HFFc6 (cell line): ENCODE results near the gene ANKRD10. TPM values are rescaled to one million over a fixed set of nuclear protein-coding genes. Genes with fewer than 3 reads are reported as not detected.
"Not testable (repeated sequence)": the region's sequence is repeated elsewhere in the genome, so short reads cannot be mapped to it uniquely, and the experiment has no call there.

Source experiments
- DNase-seq: peaks from one replicate; pipeline ENCODE4 v3.0.0-alpha.2; 2018
- H3K27ac Mint-ChIP-seq: 2 replicates; pipeline ENCODE4 v1.8.0; 2020; ENCODE audit warnings: mild to moderate bottlenecking, mixed read lengths
- H3K27me3 Mint-ChIP-seq: 2 replicates; pipeline ENCODE4 v1.8.0; 2021; ENCODE audit warnings: mild to moderate bottlenecking, moderate library complexity, mixed read lengths; ENCODE audit not compliant: insufficient read depth
- H3K36me3 Mint-ChIP-seq: 2 replicates; pipeline ENCODE4 v1.8.0; 2021; ENCODE audit warnings: low read depth, mixed read lengths
- H3K4me1 Mint-ChIP-seq: 2 replicates; pipeline ENCODE4 v1.8.0; 2020; ENCODE audit warnings: low read depth, mixed read lengths
- H3K4me3 Mint-ChIP-seq: 2 replicates; pipeline ENCODE4 v1.8.0; 2020; ENCODE audit warnings: mild to moderate bottlenecking, moderate library complexity, mixed read lengths
- H3K9me3 Mint-ChIP-seq: 2 replicates; pipeline ENCODE4 v1.8.0; 2020; ENCODE audit warnings: mild to moderate bottlenecking, mixed read lengths
- total RNA-seq, 6 experiments: library from RNA; stranded (reverse); fragmentation: NEBNext Ultra II Directional; extraction: Animal tissue kit (Norgen Biotek cat#: 25700); gene quantifications; 2 replicates in 1 of 6; 3 replicates in 5 of 6; pipeline ENCODE4 v1.2.3, GENCODE V29; 2021
- TF ChIP-seq, protein P1 (sequence below): fragments of 200-600 bp; sonication (generic); IDR thresholded peaks from 2 replicates; pipeline ENCODE4 v1.5.0; 2021; ENCODE audit warnings: antibody characterized with exemption, mild to moderate bottlenecking

ANKRD10 gene
- total RNA-seq, 6 experiments from 2014 or later: 27.1 to 37.2 (median 33.5) TPM

- H3K4me3 Mint-ChIP-seq: no peak overlapping the region
- TF ChIP-seq, protein P1, sequence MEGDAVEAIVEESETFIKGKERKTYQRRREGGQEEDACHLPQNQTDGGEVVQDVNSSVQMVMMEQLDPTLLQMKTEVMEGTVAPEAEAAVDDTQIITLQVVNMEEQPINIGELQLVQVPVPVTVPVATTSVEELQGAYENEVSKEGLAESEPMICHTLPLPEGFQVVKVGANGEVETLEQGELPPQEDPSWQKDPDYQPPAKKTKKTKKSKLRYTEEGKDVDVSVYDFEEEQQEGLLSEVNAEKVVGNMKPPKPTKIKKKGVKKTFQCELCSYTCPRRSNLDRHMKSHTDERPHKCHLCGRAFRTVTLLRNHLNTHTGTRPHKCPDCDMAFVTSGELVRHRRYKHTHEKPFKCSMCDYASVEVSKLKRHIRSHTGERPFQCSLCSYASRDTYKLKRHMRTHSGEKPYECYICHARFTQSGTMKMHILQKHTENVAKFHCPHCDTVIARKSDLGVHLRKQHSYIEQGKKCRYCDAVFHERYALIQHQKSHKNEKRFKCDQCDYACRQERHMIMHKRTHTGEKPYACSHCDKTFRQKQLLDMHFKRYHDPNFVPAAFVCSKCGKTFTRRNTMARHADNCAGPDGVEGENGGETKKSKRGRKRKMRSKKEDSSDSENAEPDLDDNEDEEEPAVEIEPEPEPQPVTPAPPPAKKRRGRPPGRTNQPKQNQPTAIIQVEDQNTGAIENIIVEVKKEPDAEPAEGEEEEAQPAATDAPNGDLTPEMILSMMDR: no peak
- no peak for DNase-seq
- H3K27ac Mint-ChIP-seq: peak overlapping the region; percentile 87
- H3K36me3 Mint-ChIP-seq: peaks cover 15% of the 10 kb centered on the region; the same call in 1 of the 2 replicates
- no peaks in the 10 kb centered on the region; the same call in none of the 2 replicates for H3K27me3 Mint-ChIP-seq
- peaks cover 33% of the 10 kb centered on the region for H3K4me1 Mint-ChIP-seq
- H3K9me3 Mint-ChIP-seq: peaks cover 11% of the 10 kb centered on the region
Measured at GRCh38 chr13:110957931-110958330, 43.1 kb upstream of the ANKRD10 start.

- H3K36me3 Mint-ChIP-seq: peaks cover 15% of the 10 kb centered on the region; the same call in 1 of the 2 replicates
- no peaks in the 10 kb centered on the region; the same call in none of the 2 replicates for H3K27me3 Mint-ChIP-seq
- peaks cover 11% of the 10 kb centered on the region for H3K9me3 Mint-ChIP-seq
- peak overlapping the region; percentile 87 for H3K27ac Mint-ChIP-seq
- TF ChIP-seq, protein P1: peak; percentile 66
- peak; percentile 29 for DNase-seq
- peaks cover 39% of the 10 kb centered on the region for H3K4me1 Mint-ChIP-seq
- no peak overlapping the region for H3K4me3 Mint-ChIP-seq
Measured at GRCh38 chr13:110957181-110957884, 42.5 kb upstream of the ANKRD10 start.

DNA sequence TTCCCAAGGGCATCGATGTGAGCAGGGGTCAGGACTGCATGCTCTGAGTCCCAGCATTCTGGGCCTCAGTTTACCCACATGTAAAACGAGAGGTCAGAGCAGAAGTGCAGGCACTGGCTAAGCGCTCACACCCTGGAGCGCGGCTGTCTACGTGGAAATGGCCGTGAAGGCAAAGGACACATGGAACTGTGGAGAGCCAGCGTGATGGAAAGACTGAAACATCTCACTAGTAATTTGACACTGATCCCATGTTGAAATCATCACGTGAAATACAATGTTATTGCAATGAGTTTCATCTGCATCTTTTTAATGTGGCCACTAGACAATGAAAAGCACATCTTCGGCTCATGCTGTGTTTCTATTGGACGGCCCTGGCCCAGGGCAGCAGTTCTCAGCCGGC, 41.3 kb upstream of the ANKRD10 start:
- H3K9me3 Mint-ChIP-seq: peaks cover 11% of the 10 kb centered on the region
- not testable (repeated sequence) for DNase-seq, H3K4me3 Mint-ChIP-seq, H3K27me3 Mint-ChIP-seq
- peaks cover 10% of the 10 kb centered on the region; the same call in 1 of the 2 replicates for H3K36me3 Mint-ChIP-seq
- H3K27ac Mint-ChIP-seq: peak overlapping the region; percentile 60
- peaks cover 47% of the 10 kb centered on the region for H3K4me1 Mint-ChIP-seq

GRCh38 chr13:110955608-110956007, 40.7 kb upstream of the ANKRD10 start:
- H3K4me1 Mint-ChIP-seq: peaks cover 47% of the 10 kb centered on the region
- not testable (repeated sequence) for H3K36me3 Mint-ChIP-seq, DNase-seq, H3K27me3 Mint-ChIP-seq
- peaks cover 11% of the 10 kb centered on the region for H3K9me3 Mint-ChIP-seq
- H3K4me3 Mint-ChIP-seq: peak overlapping the region; percentile 65; the same call in 1 of the 2 replicates
- peak overlapping the region; percentile 99 for H3K27ac Mint-ChIP-seq

DNA sequence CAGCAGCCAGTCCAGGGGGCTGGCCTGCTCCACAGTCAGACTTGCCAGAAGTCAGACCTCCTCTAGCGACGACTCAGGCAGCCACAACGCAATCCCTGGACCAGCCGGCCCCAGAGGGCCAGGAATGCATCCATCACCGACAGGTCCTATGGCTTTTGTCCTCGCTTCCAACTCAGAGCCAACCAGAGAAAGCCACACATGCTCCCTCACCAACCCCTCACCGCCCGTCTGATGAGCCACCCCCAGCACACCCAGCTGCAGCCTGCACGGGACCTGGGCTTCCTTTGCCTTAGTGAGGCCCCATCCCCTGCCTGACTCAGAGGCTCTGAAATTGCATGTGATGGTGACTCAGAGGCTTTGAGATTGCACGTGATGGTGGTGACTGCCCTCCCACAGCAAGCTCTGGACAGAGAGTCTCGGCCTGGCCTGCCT, 40.2 kb upstream of the ANKRD10 start:
- not testable (repeated sequence) for H3K36me3 Mint-ChIP-seq, H3K27me3 Mint-ChIP-seq
- peak; percentile 99 for DNase-seq
- peaks cover 11% of the 10 kb centered on the region for H3K9me3 Mint-ChIP-seq
- H3K4me1 Mint-ChIP-seq: peaks cover 47% of the 10 kb centered on the region
- H3K27ac Mint-ChIP-seq: peak overlapping the region; percentile 99
- H3K4me3 Mint-ChIP-seq: peak overlapping the region; percentile 65

GRCh38 chr13:110954533-110954920, 39.7 kb upstream of the ANKRD10 start:
- H3K4me1 Mint-ChIP-seq: peaks cover 47% of the 10 kb centered on the region
- DNase-seq, H3K36me3 Mint-ChIP-seq, H3K27me3 Mint-ChIP-seq: not testable (repeated sequence)
- H3K9me3 Mint-ChIP-seq: peaks cover 11% of the 10 kb centered on the region
- H3K4me3 Mint-ChIP-seq: peak overlapping the region; percentile 62; the same call in 1 of the 2 replicates
- peak overlapping the region; percentile 99 for H3K27ac Mint-ChIP-seq

GRCh38 chr13:110953833-110954532, 39.1 kb upstream of the ANKRD10 start:
- TF ChIP-seq, protein P1: no peak
- peaks cover 47% of the 10 kb centered on the region for H3K4me1 Mint-ChIP-seq
- no peaks in the 10 kb centered on the region; the same call in 1 of the 2 replicates for H3K27me3 Mint-ChIP-seq
- H3K4me3 Mint-ChIP-seq: no peak overlapping the region
- peaks cover 9% of the 10 kb centered on the region; the same call in 1 of the 2 replicates for H3K36me3 Mint-ChIP-seq
- peak overlapping the region; percentile 99; the same call in 1 of the 2 replicates for H3K27ac Mint-ChIP-seq
- DNase-seq: no peak
- H3K9me3 Mint-ChIP-seq: peaks cover 11% of the 10 kb centered on the region
